Body of pancreas (tissue), 4 donors: ENCODE data around the gene CTRB2. TPM values are rescaled to one million over a fixed set of nuclear protein-coding genes. Genes with fewer than 3 reads are reported as not detected.
A peak's percentile ranks its signal among the peaks of the same experiment; 100 is the strongest.

Experiments
- ATAC-seq: fragments of 150-250 bp; one replicate; pipeline ENCODE4 v1.9.1; 2016
- DNase-seq, 4 donors: peaks; one replicate each; pipeline ENCODE4 v3.0.0-alpha.2; 2019
- H3K27ac ChIP-seq, 4 donors: fragments of 200-600 bp; sonication (generic); 1 replicate in 3 of 4; 2 replicates in 1 of 4; pipeline versions ENCODE4 v1.5.1 to v1.6.1; 2016 to 2019; ENCODE audit warnings: mild to moderate bottlenecking in 1 of 4, mixed read lengths in 1 of 4, moderate library complexity in 1 of 4
- H3K27me3 ChIP-seq, 2 donors: fragments of 200-600 bp; sonication (generic); one replicate each; pipeline ENCODE4 v1.6.0; 2016; ENCODE audit warnings: mild to moderate bottlenecking in 1 of 2
- H3K36me3 ChIP-seq, 2 donors: fragments of 200-600 bp; sonication (generic); replicated peaks in 1 of 2; 2 replicates each; pipeline ENCODE4 v1.5.1; 2016; ENCODE audit warnings: low read depth in 2 of 2; ENCODE audit not compliant: insufficient read depth in 1 of 2
- H3K4me1 ChIP-seq: fragments of 200-600 bp; sonication (generic); one replicate; pipeline ENCODE4 v1.6.0; 2016
- H3K4me3 ChIP-seq, 2 donors: fragments of 200-600 bp; sonication (generic); 1 replicate in 1 of 2; 2 replicates in 1 of 2; pipeline ENCODE4 v1.5.1; 2016 to 2019
- H3K9me3 ChIP-seq, 3 donors: fragments of 200-600 bp; sonication (generic); 1 replicate in 2 of 3; 2 replicates in 1 of 3; pipeline ENCODE4 v1.5.1; 2016
- POLR2A ChIP-seq, 3 donors: fragments of 450-650 bp; IDR thresholded peaks; one replicate each; pipeline ENCODE4 v1.6.1; 2016; ENCODE audit warnings: antibody characterized with exemption in 3 of 3, mild to moderate bottlenecking in 2 of 3
- WGBS, 2 donors: methylation state at CpG; one replicate each; pipeline ENCODE4 v1.1.5; 2017; 5-methylcytosine and 5-hydroxymethylcytosine counted together
- intact Hi-C: fragments of 100-400 bp; cut with DNase I; formaldehyde crosslinking; loops from one replicate; pipeline ENCODE4 v1.15.1; 2023
- total RNA-seq, 2 donors: library from RNA; depleted of rRNA; stranded (reverse); fragments of >200 nt; gene quantifications; one replicate each; pipeline ENCODE4 v1.1.0, GENCODE V29; 2016
- TF ChIP-seq, protein P1 (sequence below), 7 experiments: fragments of 450-650 bp in 4 of 7; fragments of 200-600 bp in 3 of 7; sonication (generic) in 3 of 7; IDR thresholded peaks; one replicate each; pipeline ENCODE4 v1.5.1; 2016 to 2019; ENCODE audit warnings: antibody characterized with exemption in 7 of 7

CTRB2 gene
- total RNA-seq, 2 donors from 2014 or later: 18,538 to 32,261 TPM

DNA sequence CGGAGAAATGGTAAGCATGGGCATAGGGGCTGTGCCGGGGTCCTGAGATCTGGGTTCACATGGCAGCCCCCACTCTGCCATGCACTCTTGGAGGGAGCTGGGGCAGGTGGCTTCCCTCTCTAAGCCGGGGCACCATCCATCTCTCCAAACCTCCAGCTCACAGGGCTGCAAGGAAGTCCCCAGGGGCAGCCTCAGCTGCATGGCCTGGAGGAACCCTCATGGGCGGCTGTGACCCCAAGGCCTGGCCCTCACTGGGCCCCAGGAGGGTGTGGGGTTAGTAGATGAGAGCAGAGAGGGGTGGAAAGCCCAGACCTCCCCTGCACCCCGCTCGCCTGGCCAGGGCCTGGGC is 2.6 kb downstream of the CTRB2 start:
- no peaks in the 10 kb centered on the region for H3K36me3 ChIP-seq
- H3K4me1 ChIP-seq: peaks cover 33% of the 10 kb centered on the region
- H3K27ac ChIP-seq: peak overlapping the region; percentile 45 to 74 (median 58)
- 84 to 100% methylated on average over 1 to 4 of the region's 6 CpGs for WGBS, 2 donors
- no peaks in the 10 kb centered on the region for H3K27me3 ChIP-seq
- ATAC-seq (no peak), DNase-seq (peak in 2 of 4 donors; percentile 47 to 49)
- H3K9me3 ChIP-seq: no peaks in the 10 kb centered on the region
- peak; percentile 42 to 50 (median 43) for TF ChIP-seq POLR2A (IDR thresholded peaks at IDR 0.05)
- TF ChIP-seq, protein P1, sequence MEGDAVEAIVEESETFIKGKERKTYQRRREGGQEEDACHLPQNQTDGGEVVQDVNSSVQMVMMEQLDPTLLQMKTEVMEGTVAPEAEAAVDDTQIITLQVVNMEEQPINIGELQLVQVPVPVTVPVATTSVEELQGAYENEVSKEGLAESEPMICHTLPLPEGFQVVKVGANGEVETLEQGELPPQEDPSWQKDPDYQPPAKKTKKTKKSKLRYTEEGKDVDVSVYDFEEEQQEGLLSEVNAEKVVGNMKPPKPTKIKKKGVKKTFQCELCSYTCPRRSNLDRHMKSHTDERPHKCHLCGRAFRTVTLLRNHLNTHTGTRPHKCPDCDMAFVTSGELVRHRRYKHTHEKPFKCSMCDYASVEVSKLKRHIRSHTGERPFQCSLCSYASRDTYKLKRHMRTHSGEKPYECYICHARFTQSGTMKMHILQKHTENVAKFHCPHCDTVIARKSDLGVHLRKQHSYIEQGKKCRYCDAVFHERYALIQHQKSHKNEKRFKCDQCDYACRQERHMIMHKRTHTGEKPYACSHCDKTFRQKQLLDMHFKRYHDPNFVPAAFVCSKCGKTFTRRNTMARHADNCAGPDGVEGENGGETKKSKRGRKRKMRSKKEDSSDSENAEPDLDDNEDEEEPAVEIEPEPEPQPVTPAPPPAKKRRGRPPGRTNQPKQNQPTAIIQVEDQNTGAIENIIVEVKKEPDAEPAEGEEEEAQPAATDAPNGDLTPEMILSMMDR (IDR thresholded peaks at IDR 0.05): no peak
- intact Hi-C loops: no loop called here
- no peak overlapping the region for H3K4me3 ChIP-seq

DNA sequence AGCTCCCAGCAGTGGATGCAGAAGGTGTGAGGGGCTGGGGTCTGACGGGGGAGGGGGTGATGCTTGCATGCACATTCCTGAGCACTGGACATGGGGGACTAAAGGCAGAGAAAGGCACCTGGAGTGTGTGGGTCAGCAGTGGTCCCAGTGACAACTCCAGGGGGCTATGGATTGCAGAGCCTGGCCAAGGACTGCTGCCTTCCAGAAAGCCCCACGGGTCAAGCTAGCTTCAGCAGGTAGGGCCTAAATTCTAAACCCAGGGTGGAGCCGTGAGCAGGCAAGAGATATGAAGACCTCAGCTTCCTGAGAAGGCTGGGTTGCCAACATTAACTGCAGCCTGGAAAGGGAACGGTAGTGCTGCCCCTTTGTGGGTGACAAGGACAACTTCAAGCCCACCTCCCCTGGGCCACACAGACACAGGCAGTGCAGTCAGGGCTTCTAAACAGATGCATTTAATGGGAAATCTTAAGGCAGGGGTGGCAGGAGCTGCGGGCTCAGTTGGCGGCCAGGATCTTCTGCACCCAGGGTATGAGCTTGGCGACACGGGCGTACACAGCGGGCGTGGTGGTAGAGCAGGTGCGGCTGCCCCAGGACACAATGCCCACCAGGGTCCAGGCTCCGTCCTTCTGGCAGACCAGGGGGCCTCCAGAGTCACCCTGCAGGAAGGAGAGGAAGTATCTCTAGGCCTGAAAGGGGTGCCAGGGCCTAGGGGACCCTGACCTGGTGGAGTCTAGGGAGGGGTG is 3.1 kb downstream of the CTRB2 start:
- Histone ChIP-seq H3K4me3 (no peak overlapping the region), H3K27me3 (no peaks in the 10 kb centered on the region), H3K4me1 (peaks cover 27% of the 10 kb centered on the region), H3K27ac (peak overlapping the region; percentile 45 to 74 (median 58)), H3K36me3 (no peaks in the 10 kb centered on the region), H3K9me3 (no peaks in the 10 kb centered on the region)
- DNase-seq (peak in 3 of 4 donors; percentile 54 to 65 (median 62)), ATAC-seq (no peak)
- intact Hi-C loops: no loop called here
- WGBS, 2 donors: 77 to 87% methylated on average over 6 to 13 of the region's 13 CpGs
- TF ChIP-seq POLR2A (IDR thresholded peaks at IDR 0.05): peak in 2 of 3 donors; percentile 55 to 65
- TF ChIP-seq, protein P1 (IDR thresholded peaks at IDR 0.05): no peak

GRCh38 chr16:75203096-75203495 is 3.9 kb downstream of the CTRB2 start:
- peak overlapping the region in 3 of 4 donors; percentile 4 to 45 (median 14) for H3K27ac ChIP-seq
- peak in 3 of 4 donors; percentile 37 to 45 (median 41) for DNase-seq
- WGBS, 2 donors: 87 to 89% methylated on average over 12 of the region's 12 CpGs
- H3K36me3 ChIP-seq: no peaks in the 10 kb centered on the region
- no peak for ATAC-seq
- no peaks in the 10 kb centered on the region for H3K9me3 ChIP-seq
- intact Hi-C loops: no loop called here
- peaks cover 20% of the 10 kb centered on the region for H3K4me1 ChIP-seq
- no peaks in the 10 kb centered on the region for H3K27me3 ChIP-seq
- TF ChIP-seq, protein P1 (IDR thresholded peaks at IDR 0.05): no peak
- peak in 2 of 3 donors; percentile 10 for TF ChIP-seq POLR2A (IDR thresholded peaks at IDR 0.05)
- H3K4me3 ChIP-seq: no peak overlapping the region

GRCh38 chr16:75202069-75202590 is 4.8 kb downstream of the CTRB2 start:
- peak overlapping the region in 2 of 4 donors; percentile 45 to 69 for H3K27ac ChIP-seq
- no peak overlapping the region for H3K4me3 ChIP-seq
- ATAC-seq: no peak
- H3K27me3 ChIP-seq: no peaks in the 10 kb centered on the region
- H3K9me3 ChIP-seq: no peaks in the 10 kb centered on the region
- peaks cover 10% of the 10 kb centered on the region for H3K4me1 ChIP-seq
- TF ChIP-seq POLR2A (IDR thresholded peaks at IDR 0.05): no peak
- TF ChIP-seq, protein P1 (IDR thresholded peaks at IDR 0.05): no peak
- intact Hi-C loops: no loop called here
- peak in 3 of 4 donors; percentile 35 to 50 (median 39) for DNase-seq
- 89 to 91% methylated on average over 13 of the region's 13 CpGs for WGBS, 2 donors
- no peaks in the 10 kb centered on the region for H3K36me3 ChIP-seq
